PC-9 (cell line): Measurements from ENCODE around the gene CACNB4.

Experiments
- EZH2 ChIP-seq: fragments of 200-600 bp; sonication (generic); IDR thresholded peaks from 2 replicates; pipeline ENCODE4 v1.8.0; 2017; ENCODE audit warnings: antibody characterized with exemption, low read depth
- TF ChIP-seq, protein P1 (sequence below): fragments of 200-600 bp; sonication (generic); conservative IDR thresholded peaks from 2 replicates; pipeline ENCODE4 v1.6.1; 2017; ENCODE audit warnings: mixed run types, antibody characterized with exemption, mild to moderate bottlenecking, moderate library complexity

DNA sequence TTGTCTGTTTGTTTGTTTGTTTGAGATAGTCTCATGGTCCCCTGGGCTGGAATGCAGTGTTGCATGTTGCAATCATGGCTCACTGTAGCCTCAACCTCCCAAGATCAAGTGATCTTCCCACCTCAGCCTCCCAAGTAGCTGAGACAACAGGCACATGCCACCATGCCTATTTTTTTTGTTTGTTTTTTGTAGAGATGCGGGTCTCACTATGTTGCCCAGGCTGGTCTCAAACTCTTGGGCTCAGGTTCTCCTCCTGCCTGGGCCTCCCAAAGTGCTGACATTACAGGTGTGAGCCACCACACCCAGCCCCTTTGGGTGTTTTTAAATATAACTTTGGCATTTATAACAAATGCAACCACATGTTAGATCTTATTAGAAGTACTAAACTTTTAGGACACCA, 308.2 kb downstream of the CACNB4 start:
- TF ChIP-seq, protein P1, sequence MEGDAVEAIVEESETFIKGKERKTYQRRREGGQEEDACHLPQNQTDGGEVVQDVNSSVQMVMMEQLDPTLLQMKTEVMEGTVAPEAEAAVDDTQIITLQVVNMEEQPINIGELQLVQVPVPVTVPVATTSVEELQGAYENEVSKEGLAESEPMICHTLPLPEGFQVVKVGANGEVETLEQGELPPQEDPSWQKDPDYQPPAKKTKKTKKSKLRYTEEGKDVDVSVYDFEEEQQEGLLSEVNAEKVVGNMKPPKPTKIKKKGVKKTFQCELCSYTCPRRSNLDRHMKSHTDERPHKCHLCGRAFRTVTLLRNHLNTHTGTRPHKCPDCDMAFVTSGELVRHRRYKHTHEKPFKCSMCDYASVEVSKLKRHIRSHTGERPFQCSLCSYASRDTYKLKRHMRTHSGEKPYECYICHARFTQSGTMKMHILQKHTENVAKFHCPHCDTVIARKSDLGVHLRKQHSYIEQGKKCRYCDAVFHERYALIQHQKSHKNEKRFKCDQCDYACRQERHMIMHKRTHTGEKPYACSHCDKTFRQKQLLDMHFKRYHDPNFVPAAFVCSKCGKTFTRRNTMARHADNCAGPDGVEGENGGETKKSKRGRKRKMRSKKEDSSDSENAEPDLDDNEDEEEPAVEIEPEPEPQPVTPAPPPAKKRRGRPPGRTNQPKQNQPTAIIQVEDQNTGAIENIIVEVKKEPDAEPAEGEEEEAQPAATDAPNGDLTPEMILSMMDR, result no peak
- TF ChIP-seq EZH2, result no peak
